GM12801 (cell line): ENCODE data around the gene EDEM3.

Experiments
- TF ChIP-seq, protein P1 (sequence below): IDR thresholded peaks from one replicate; pipeline ENCODE4 v1.5.1; 2011; ENCODE audit warnings: control low read depth; ENCODE audit not compliant: insufficient read length; ENCODE audit errors: extremely low read depth

Gene EDEM3

DNA sequence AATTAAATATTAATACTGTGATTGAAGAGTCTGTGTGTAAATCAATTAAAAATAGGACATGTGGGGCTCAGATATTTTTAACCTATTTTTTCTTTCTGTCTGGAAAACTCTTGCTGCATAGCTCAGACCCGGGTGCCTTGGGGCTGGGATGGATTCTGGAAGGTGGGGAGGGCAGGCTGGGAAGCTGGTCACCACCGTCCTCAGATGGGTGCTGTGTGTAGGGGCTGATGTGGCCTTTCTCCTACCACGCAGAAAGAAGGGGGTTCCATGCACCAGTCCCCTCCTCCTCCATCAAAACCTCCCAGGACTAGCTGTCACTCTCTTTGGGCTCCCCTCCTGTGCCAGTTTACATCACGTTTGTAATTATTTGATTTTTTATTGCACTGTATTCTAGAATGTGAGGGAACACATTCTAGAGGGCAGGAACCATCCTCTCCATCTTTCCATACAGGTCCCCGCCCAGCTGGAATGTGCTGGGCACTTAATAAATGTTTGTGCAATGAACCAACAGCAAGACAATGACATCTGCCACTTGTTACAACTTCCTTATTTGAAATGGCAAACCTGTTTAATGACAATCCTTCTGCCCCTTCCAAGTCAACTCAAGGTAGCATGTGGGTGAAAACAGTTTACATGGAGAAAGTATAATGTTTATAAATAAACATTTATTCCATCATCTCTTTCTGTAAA, 104.3 kb downstream of the EDEM3 start:
- TF ChIP-seq, protein P1, sequence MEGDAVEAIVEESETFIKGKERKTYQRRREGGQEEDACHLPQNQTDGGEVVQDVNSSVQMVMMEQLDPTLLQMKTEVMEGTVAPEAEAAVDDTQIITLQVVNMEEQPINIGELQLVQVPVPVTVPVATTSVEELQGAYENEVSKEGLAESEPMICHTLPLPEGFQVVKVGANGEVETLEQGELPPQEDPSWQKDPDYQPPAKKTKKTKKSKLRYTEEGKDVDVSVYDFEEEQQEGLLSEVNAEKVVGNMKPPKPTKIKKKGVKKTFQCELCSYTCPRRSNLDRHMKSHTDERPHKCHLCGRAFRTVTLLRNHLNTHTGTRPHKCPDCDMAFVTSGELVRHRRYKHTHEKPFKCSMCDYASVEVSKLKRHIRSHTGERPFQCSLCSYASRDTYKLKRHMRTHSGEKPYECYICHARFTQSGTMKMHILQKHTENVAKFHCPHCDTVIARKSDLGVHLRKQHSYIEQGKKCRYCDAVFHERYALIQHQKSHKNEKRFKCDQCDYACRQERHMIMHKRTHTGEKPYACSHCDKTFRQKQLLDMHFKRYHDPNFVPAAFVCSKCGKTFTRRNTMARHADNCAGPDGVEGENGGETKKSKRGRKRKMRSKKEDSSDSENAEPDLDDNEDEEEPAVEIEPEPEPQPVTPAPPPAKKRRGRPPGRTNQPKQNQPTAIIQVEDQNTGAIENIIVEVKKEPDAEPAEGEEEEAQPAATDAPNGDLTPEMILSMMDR, result no peak

- TF ChIP-seq, protein P1, result no peak
Measured at GRCh38 chr1:184649451-184649888, 105.2 kb downstream of the EDEM3 start.

GRCh38 chr1:184648856-184649201, 105.8 kb downstream of the EDEM3 start:
- TF ChIP-seq, protein P1, result no peak

DNA sequence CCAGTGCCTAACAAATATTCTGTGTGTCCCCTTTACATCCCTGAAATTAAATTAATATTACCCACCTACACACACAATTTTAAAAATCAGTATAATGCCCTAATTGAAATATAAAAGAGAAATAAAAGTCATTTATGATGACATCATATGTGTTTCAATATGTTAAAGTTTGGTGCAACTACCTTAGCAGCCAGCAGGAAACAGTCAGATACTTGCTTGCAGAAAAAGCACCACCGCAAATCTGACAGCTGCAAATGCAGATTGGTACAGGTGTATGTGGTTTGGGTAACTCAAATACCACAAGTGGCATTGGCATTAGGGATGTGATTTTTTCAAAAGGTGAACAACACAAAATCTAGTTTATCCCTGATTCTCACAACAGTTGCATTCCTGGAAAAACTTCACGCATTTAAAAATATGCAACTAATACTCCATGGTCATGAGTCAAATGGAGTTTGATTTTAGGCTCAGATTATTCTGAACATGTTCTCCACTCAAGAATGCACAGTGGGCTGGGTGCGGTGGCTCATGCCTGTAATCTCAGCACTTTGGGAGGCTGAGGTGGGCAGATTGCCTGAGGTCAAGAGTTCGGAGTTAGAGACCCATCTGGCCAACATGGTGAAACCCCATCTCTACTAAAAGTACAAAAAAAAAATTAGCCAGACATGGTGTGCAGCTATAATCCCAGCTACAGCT, 106.3 kb downstream of the EDEM3 start:
- TF ChIP-seq, protein P1, result no peak

DNA sequence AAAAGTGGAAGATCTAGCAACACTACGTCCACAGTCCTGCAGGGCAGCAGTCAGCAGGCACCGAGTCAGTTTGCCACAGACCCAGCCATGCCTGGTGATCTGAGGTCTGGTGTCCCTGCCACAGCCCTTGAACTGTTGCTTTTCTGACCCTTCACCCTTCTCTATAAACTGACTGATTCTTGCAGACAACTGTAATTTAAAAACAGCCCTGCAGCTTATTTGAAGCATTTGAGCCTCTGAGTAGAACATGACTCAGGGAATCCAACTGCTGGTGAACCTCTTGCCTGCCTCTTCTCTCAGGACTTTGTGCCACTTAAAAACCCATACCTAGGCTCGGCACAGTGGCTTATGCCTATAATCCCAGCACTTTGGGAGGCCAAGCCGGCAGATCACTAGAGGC, 107.2 kb downstream of the EDEM3 start:
- TF ChIP-seq, protein P1, result no peak

GRCh38 chr1:184646824-184647223, 107.8 kb downstream of the EDEM3 start:
- TF ChIP-seq, protein P1, result no peak

GRCh38 chr1:184646178-184646701, 108.4 kb downstream of the EDEM3 start:
- TF ChIP-seq, protein P1, result no peak
